ENCODE results near the gene RHCE. TPM values are rescaled to one million over a fixed set of nuclear protein-coding genes. Genes with fewer than 3 reads are reported as not detected.
"Not testable (repeated sequence)": the region's sequence is repeated elsewhere in the genome, so short reads cannot be mapped to it uniquely, and the experiment has no call there.

Gene RHCE
- under 1 TPM; 0.17 to 0.25 TPM for total RNA-seq

DNA sequence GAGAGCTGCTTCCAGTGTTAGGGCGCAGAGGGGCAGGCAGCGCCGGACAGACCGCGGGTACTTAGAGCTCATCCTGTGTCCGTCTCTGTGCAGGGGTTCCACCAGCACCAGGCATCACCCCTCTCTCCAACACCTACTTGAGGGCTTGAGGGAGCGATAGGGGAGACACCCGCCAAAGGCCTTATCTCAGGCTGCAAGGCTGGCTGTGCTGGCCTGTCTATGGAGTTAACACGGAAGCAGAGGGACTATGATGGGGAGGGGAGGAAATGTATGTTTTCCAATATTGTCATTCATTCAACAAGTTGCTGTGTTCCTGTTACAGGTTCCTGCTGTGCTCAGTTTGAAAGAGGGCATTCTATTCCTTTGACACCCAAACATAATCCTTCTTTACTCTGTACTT is at the start of gene RHCE:
TSS of gene RHCE (minus strand) at position 111 of the 400 bp plus-strand sequence. CDS start at position 72, 39 bp downstream.
- H3K27me3 Mint-ChIP-seq, result peaks cover 14% of the 10 kb centered on the region
- ATAC-seq (ENCODE audit: low read depth); POLR2A ChIA-PET; H3K36me3 Mint-ChIP-seq; H3K4me1 Mint-ChIP-seq; H3K27ac Mint-ChIP-seq; H3K9me3 Mint-ChIP-seq; H3K4me3 Mint-ChIP-seq; DNase-seq: not testable (repeated sequence)

DNA sequence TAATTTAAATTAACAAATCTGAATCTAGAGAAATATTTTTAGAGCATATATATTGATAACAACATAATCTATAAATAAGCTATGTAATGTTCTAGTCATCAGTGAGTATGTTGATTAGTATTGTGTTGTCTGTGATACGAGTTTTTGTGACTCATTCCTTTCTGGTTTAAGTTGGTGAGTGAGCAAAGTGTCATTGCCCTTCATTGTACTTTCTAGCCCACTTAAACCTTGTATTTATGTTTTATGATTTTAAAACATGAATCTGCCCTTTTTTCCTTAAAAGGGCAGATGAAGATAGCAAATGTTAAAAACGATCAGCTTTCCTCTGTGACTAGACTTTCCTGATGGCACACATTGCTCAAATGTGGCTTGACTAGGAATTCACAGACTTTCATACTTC is 48.6 kb upstream of the RHCE start:
- POLR2A ChIA-PET, result interaction anchor here (0.6 kb wide), 1 partner anchor 287 kb away, joined by 3 read pairs; no protein-coding TSS in a partner anchor
- H3K9me3 Mint-ChIP-seq, result no peaks in the 10 kb centered on the region
- H3K4me1 Mint-ChIP-seq, result peaks cover 34% of the 10 kb centered on the region
- no peak overlapping the region for H3K27ac Mint-ChIP-seq
- H3K36me3 Mint-ChIP-seq, result peaks cover 25% of the 10 kb centered on the region
- H3K27me3 Mint-ChIP-seq, result no peaks in the 10 kb centered on the region
- ATAC-seq (ENCODE audit: low read depth), result no peak
- no peak for DNase-seq
- H3K4me3 Mint-ChIP-seq, result no peak overlapping the region

DNA sequence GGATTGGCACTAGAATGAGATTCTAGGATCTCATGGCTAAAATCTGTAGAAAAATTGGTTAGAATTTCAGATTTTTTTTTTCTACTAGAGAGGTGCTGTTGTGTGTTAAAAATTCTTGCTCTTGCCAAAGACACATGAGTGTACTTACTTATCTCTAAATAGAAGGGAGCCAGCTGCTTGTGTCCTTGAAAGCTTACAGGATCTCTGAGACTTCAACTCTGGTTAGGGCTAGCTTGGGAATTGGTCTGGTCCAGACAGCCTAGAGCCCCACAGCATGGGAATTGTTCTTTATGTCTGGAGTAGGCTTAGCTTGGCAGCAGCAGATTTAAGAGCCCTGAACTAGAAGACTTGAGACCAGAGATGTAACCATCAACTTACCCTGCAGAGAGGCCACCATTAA is 47.4 kb upstream of the RHCE start:
- no peaks in the 10 kb centered on the region for H3K27me3 Mint-ChIP-seq
- peak overlapping the region; percentile 38 for H3K27ac Mint-ChIP-seq
- ATAC-seq (ENCODE audit: low read depth) (no peak), DNase-seq (no peak)
- peaks cover 25% of the 10 kb centered on the region for H3K4me1 Mint-ChIP-seq
- POLR2A ChIA-PET, result interaction anchor here (0.6 kb wide), 1 partner anchor 220 kb away, joined by 3 read pairs; no protein-coding TSS in a partner anchor
- no peaks in the 10 kb centered on the region for H3K9me3 Mint-ChIP-seq
- H3K36me3 Mint-ChIP-seq, result peaks cover 31% of the 10 kb centered on the region
- peak overlapping the region; percentile 6 for H3K4me3 Mint-ChIP-seq

DNA sequence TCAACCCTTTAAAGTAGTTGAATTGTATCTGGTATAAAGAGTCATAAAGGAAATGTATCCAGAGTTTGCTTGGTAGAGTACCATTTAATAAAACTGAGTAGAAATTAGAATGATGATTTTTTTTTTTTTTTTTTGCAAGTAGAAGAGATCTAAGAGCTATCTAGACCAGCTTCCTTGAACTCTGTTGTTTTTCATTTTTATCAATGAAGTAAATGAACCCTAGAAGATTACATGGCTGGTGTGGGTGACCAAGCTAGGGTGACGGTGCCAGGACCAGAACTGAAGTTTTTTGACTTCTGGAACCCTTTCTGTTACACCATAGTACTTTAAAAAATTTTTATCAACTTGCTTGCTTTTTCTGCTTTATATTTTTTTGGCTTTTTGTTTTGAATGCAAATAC is 47.0 kb upstream of the RHCE start:
- H3K27me3 Mint-ChIP-seq, result no peaks in the 10 kb centered on the region
- ATAC-seq (ENCODE audit: low read depth), result peak; percentile 16
- peak overlapping the region; percentile 38 for H3K27ac Mint-ChIP-seq

DNA sequence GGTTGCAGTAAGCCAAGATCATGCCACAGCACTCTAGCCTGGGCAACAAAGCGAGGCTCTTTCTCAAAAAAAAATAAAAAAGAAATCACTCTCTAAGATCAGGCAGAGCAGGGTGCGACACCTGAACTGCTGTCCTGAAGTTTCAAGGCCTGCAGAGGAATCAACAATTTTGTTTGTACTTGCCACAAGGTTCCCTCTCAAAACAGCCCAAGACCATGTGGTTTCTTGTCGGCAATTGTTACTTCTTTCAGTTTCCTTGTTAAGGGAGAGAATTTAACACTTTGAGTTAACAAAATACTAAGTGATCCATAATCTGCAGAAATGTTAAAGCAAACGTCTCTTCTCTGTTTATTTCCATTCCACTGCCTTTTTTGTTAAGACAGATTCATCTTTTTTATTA is 46.6 kb upstream of the RHCE start:
- Mint-ChIP-seq H3K27ac (peak overlapping the region; percentile 9), H3K4me1 (peaks cover 20% of the 10 kb centered on the region), H3K4me3 (peak overlapping the region; percentile 6), H3K36me3 (peaks cover 30% of the 10 kb centered on the region), H3K27me3 (no peaks in the 10 kb centered on the region), H3K9me3 (no peaks in the 10 kb centered on the region)
- POLR2A ChIA-PET, result interaction anchor here (0.6 kb wide), 1 partner anchor 210 kb away, joined by 4 read pairs; no protein-coding TSS in a partner anchor
- DNase-seq, result no peak
- peak; percentile 82 for ATAC-seq (ENCODE audit: low read depth)

More for the DNA sequence above, 47.0 kb upstream of the RHCE start:
- Mint-ChIP-seq H3K4me1 (peaks cover 24% of the 10 kb centered on the region), H3K4me3 (peak overlapping the region; percentile 6), H3K9me3 (no peaks in the 10 kb centered on the region), H3K36me3 (peaks cover 33% of the 10 kb centered on the region)
- POLR2A ChIA-PET, result interaction anchor here (0.6 kb wide), 1 partner anchor 220 kb away, joined by 3 read pairs; no protein-coding TSS in a partner anchor
- no peak for DNase-seq

DNA sequence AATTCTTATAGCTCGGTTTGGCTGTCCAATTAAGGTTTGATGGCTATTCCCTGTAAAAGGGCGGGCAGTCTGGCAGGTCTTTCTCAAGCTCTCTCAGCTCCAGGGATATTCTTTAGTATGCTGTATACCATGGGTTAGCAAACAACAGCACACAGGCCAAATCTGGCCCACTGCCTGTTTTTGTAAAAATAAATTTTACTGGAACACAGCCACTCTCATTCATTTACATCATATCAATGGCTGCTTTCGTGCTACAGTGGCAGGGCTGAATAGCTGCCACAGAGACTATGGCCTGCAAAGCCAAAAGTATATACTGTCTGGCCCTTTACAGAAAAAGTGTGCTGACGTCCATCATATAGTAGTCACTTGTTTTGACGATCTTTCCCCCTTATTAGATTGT is 42.1 kb upstream of the RHCE start:
- Mint-ChIP-seq H3K4me3 (no peak overlapping the region), H3K9me3 (no peaks in the 10 kb centered on the region), H3K36me3 (peaks cover 44% of the 10 kb centered on the region), H3K4me1 (peaks cover 14% of the 10 kb centered on the region), H3K27me3 (no peaks in the 10 kb centered on the region), H3K27ac (no peak overlapping the region)
- DNase-seq (no peak), ATAC-seq (ENCODE audit: low read depth) (no peak)
- POLR2A ChIA-PET, result no interaction called here

DNA sequence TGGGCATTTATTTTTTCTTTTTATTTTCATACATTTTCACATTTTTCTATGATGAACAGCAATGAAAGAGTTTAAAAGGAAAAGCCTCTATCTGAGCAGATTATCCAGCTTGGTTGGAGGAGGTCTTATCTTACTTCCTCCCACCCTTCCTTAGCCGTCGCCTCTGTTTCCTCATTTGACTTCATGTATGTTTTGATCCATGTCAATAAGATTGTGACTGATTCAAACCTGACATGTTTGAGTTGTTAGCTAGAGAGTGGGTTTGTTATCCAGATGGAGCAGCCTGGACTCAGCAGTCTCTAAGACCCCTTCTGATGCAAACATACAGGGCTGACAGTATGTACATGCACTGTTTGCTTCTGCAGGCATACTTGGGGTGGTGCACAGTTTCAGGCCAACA is 41.2 kb upstream of the RHCE start:
- DNase-seq, result no peak
- POLR2A ChIA-PET, result no interaction called here
- Mint-ChIP-seq H3K36me3 (peaks cover 44% of the 10 kb centered on the region), H3K9me3 (no peaks in the 10 kb centered on the region), H3K27me3 (no peaks in the 10 kb centered on the region), H3K4me1 (peaks cover 5% of the 10 kb centered on the region), H3K27ac (no peak overlapping the region), H3K4me3 (no peak overlapping the region)
- no peak for ATAC-seq (ENCODE audit: low read depth)

DNA sequence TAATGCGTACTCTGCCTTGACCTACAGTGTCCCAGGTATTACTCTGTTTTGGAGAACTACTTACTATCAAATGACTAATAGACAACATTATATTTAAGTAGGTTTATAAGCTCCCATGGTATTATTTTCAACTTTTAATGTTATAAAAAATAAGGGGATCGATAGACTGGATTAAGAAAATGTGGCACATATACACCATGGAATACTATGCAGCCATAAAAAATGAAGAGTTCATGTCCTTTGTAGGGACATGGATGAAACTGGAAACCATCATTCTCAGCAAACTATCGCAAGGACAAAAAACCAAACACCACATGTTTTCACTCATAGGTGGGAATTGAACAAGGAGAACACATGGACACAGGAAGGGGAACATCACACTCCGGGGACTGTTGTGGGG is 40.2 kb upstream of the RHCE start:
- H3K27me3 Mint-ChIP-seq; H3K4me1 Mint-ChIP-seq; ATAC-seq (ENCODE audit: low read depth); H3K27ac Mint-ChIP-seq; H3K9me3 Mint-ChIP-seq; H3K4me3 Mint-ChIP-seq; DNase-seq; POLR2A ChIA-PET: not testable (repeated sequence)
- peaks cover 44% of the 10 kb centered on the region for H3K36me3 Mint-ChIP-seq

DNA sequence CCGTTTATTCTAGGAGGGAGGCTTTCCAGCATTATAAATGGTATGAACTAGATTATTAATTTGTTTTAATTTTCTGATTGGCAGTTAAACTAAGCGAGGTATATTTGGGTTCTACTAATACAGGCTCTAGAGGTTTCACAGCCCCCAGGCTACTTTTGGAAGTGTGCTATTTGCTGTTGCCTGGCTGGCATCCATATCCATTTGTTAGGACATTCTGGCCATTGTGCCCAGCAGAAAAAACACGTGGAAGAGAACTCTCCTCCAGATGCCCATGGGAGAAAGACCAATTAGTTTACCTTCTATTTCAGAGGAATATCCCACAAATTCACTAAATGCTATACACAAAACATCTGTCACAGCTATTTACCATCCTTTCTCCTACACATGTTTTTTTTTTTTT is 39.4 kb upstream of the RHCE start:
- no peak overlapping the region for H3K27ac Mint-ChIP-seq
- POLR2A ChIA-PET, result no interaction called here
- no peak overlapping the region for H3K4me3 Mint-ChIP-seq
- H3K9me3 Mint-ChIP-seq, result no peaks in the 10 kb centered on the region
- H3K36me3 Mint-ChIP-seq, result peaks cover 42% of the 10 kb centered on the region
- peaks cover 7% of the 10 kb centered on the region for H3K4me1 Mint-ChIP-seq
- ATAC-seq (ENCODE audit: low read depth) (no peak), DNase-seq (no peak)
- no peaks in the 10 kb centered on the region for H3K27me3 Mint-ChIP-seq

DNA sequence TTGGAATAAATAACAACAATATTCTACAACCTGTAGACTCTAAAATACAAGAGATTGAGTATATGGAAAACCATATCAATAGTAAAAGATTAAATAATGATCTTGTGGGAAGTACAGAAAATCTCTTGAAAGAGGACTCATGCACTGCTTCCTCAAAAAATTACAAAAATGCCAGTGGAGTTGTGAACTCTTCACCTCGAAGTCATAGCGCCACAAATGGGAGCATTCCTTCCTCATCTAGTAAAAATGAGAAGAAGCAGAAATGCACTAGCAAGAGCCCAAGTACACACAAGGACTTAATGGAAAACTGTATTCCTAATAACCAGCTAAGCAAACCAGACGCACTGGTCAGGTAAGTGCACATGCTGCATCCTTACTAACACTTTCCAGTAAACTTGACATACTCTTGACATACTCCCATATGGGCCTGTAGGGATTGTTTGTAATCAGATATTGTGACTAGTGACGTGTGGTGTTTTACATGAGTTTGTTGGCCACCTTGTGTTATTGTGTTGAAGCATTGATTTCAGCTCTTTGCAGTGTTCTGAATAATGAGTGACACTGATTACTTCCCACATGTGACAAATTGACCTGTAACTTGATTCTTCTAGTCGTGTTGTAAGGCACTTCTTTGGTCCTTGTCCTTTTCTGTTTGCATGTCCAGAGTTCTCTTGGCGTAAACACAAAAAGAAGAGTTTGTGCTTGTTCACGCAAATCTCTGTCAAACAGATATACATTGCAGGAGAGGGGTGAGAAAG is 38.1 kb upstream of the RHCE start:
- peaks cover 39% of the 10 kb centered on the region for H3K36me3 Mint-ChIP-seq
- POLR2A ChIA-PET, result no interaction called here

DNA sequence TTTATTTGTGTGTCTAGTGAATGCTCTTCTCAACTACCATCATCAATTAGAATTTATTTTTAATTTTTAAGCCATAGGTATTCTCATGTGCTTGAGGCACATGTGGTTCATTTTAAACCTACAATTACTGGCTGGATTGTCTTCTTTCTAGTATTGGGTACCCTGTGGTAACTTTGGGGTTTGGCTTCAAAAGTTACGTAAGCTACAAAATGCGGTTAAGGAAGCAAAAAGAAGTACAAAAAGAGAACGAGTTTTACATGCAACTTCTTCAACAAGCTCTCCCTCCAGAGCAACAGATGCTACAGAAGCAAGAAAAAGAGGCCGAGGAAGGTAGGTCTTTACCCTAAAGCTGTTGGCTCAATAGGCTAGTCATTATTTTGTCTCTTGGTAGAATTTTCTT is 35.9 kb upstream of the RHCE start:
- H3K9me3 Mint-ChIP-seq, result no peaks in the 10 kb centered on the region
- DNase-seq (no peak), ATAC-seq (ENCODE audit: low read depth) (no peak)
- H3K36me3 Mint-ChIP-seq, result peaks cover 35% of the 10 kb centered on the region
- H3K4me3 Mint-ChIP-seq, result no peak overlapping the region
- peaks cover 5% of the 10 kb centered on the region for H3K4me1 Mint-ChIP-seq
- H3K27ac Mint-ChIP-seq, result no peak overlapping the region
- POLR2A ChIA-PET, result interaction anchor here (0.6 kb wide), 1 partner anchor 91 kb away, joined by 4 read pairs; no protein-coding TSS in a partner anchor
- no peaks in the 10 kb centered on the region for H3K27me3 Mint-ChIP-seq

More for the DNA sequence above, 38.1 kb upstream of the RHCE start:
- no peaks in the 10 kb centered on the region for H3K27me3 Mint-ChIP-seq
- no peak for DNase-seq
- H3K27ac Mint-ChIP-seq, result no peak overlapping the region
- ATAC-seq (ENCODE audit: low read depth), result no peak
- H3K4me1 Mint-ChIP-seq, result peaks cover 7% of the 10 kb centered on the region
- no peaks in the 10 kb centered on the region for H3K9me3 Mint-ChIP-seq
- no peak overlapping the region for H3K4me3 Mint-ChIP-seq

DNA sequence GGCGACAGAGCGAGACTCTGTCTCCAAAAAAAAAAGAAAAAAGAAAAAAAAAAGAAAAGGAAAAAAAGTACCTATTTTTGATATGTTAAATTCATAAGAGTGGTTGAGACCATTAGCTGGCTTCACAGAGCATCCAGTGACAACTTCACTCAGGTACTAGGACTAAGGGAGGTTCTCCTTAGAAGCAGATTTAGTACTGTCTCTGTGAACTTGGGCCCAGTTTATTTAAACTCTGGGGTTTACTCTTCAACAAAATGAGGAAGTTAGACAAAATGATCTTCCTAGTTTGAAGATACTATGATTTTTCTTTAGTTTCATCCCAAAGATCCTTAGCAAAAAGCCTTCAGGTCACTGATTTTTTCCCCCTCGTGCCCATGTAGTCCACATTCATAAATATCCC is 31.3 kb upstream of the RHCE start:
- POLR2A ChIA-PET, result no interaction called here
- Mint-ChIP-seq H3K27ac (no peak overlapping the region), H3K27me3 (no peaks in the 10 kb centered on the region), H3K9me3 (no peaks in the 10 kb centered on the region), H3K4me1 (peaks cover 6% of the 10 kb centered on the region), H3K4me3 (no peak overlapping the region), H3K36me3 (peaks cover 22% of the 10 kb centered on the region)
- DNase-seq (no peak), ATAC-seq (ENCODE audit: low read depth) (no peak)

DNA sequence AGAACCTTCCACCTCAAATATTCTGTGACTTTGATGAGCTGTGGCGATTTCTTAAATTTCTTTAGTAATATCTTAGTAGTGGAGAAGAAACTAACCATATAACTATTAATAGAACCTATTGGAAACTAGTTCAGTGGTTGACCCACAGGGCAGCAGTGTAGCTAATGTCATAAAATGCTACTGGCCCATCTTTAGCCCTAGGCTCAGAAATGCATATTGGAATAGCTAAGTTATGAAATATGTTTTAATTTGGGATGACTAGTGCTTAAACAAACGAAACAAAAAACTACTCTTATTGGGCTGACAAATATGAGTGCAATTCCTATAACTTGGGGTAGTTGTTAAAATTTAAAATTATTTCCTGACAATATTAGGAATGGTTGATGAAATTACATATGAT is 30.3 kb upstream of the RHCE start:
- POLR2A ChIA-PET, result no interaction called here

DNA sequence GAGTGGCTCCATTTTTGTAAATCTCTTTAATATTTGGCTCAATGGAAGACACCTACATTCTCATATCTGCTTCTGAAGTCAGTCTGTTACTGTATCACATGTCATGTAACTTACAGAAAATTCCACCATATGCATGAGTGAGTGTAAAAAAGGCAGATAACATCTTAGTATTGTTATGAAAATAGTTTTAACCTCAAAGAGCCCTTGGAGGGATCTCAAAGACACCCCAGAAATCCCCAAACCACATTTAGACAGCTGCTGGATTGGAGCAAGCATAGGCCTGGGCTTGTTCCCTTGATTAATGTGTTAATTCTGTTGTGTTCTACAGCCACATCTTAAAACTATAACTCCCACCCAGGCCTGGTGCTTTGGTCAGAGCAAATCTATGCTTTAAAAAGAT is 26.9 kb upstream of the RHCE start:
- H3K36me3 Mint-ChIP-seq, result peaks cover 19% of the 10 kb centered on the region
- no peaks in the 10 kb centered on the region for H3K9me3 Mint-ChIP-seq
- DNase-seq (no peak), ATAC-seq (ENCODE audit: low read depth) (peak; percentile 36)
- peaks cover 8% of the 10 kb centered on the region for H3K4me1 Mint-ChIP-seq
- H3K27me3 Mint-ChIP-seq, result no peaks in the 10 kb centered on the region
- POLR2A ChIA-PET, result interaction anchor here (0.7 kb wide), 1 partner anchor 17 kb away, joined by 3 read pairs; no protein-coding TSS in a partner anchor
- no peak overlapping the region for H3K27ac Mint-ChIP-seq
- no peak overlapping the region for H3K4me3 Mint-ChIP-seq

More for the DNA sequence above, 30.3 kb upstream of the RHCE start:
- Mint-ChIP-seq H3K36me3 (peaks cover 21% of the 10 kb centered on the region), H3K4me1 (peaks cover 4% of the 10 kb centered on the region), H3K27ac (no peak overlapping the region), H3K4me3 (no peak overlapping the region), H3K9me3 (no peaks in the 10 kb centered on the region), H3K27me3 (no peaks in the 10 kb centered on the region)
- DNase-seq (no peak), ATAC-seq (ENCODE audit: low read depth) (no peak)
